Activated naive CD4-positive, alpha-beta T cell treated with anti-CD3 and anti-CD28 coated beads, Interleukin-2, amount 50 U/mL, for 72 hours (primary cell): ENCODE measurements around the gene DNAJC17. TPM values are rescaled to one million over a fixed set of nuclear protein-coding genes. Genes with fewer than 3 reads are reported as not detected.

Source experiments
- ATAC-seq, 2 donors: fragments of 150-1000 bp; cut with Tn5 transposase; 2 replicates each; pipeline ENCODE4 v1.10.0; 2021; ENCODE audit warnings: mild to moderate bottlenecking in 2 of 2, moderate library complexity in 2 of 2
- DNase-seq, 2 donors: peaks; one replicate each; pipeline ENCODE4 v3.0.0; 2021 to 2022; ENCODE audit warnings: low spot score in 2 of 2
- H3K27ac Mint-ChIP-seq, 2 donors: one replicate each; pipeline ENCODE4 v1.8.0; 2022; ENCODE audit warnings: mild to moderate bottlenecking in 2 of 2, mixed read lengths in 2 of 2
- H3K36me3 Mint-ChIP-seq, 2 donors: one replicate each; pipeline ENCODE4 v1.8.0; 2022; ENCODE audit warnings: mixed read lengths in 2 of 2
- H3K9me3 Mint-ChIP-seq, 2 donors: one replicate each; pipeline ENCODE4 v1.8.0; 2022; ENCODE audit warnings: mixed read lengths in 2 of 2
- total RNA-seq, 2 donors: library from RNA; stranded (reverse); gene quantifications; one replicate each; pipeline ENCODE4 v1.2.3, GENCODE V29; 2022

The DNAJC17 gene
- total RNA-seq, 2 donors from 2014 or later, result 20.2 to 36.1 TPM

DNA sequence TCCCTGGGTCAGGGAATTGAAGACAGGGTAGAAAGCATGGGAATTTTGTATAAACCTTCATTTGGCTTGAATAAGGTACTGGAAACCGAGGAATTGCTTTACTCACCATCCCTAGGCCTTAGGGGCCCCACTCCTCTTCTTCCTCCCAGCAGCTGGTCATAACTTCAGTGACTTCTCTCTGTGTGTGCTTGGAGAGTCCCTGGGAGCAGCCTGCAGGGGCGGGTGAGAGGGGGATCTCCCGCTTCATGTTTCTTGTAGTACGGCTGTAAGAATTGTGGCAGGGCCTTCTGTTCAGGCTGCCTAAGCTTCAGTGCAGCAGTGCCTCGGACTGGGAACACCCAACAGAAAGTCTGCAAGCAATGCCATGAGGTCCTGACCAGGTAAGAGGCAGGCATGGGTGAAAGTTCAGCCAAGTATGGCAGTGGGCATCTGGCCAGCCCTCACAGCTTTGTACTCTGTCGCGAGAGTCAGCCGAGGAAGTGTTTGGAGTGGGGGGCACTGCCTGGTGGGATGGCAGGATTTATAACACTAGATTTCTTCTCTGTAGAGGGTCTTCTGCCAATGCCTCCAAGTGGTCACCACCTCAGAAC, 1.7 kb upstream of the DNAJC17 start:
- Mint-ChIP-seq H3K27ac (no peak overlapping the region), H3K36me3 (peaks cover 0 to 11% of the 10 kb centered on the region in 2 donors), H3K9me3 (no peaks in the 10 kb centered on the region)
- DNase-seq (no peak), ATAC-seq (no peak)

GRCh38 chr15:40807888-40808461, 702 bp upstream of the DNAJC17 start:
- peak overlapping the region; percentile 39 to 92 for H3K27ac Mint-ChIP-seq
- H3K36me3 Mint-ChIP-seq, result peaks cover 0 to 11% of the 10 kb centered on the region in 2 donors
- no peak for ATAC-seq
- no peaks in the 10 kb centered on the region for H3K9me3 Mint-ChIP-seq
- no peak for DNase-seq

DNA sequence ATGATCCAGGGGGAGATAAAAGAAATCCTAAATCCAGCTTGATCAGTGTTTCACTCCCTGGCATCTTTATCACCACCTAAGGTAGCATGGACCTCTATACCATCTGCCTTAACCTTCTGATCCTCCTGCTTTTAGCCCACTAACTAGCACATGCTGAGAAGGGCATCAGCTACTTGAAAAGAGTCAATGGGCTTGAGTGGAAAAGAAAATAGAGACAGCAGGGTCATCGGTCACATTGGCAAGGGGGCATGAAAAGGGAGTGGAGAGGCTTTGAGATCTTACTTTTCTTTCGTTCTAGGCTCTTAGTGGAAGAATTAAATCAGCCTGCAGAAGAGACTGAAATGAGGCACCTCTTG, 623 bp downstream of the DNAJC17 start:
- ATAC-seq, result no peak
- no peaks in the 10 kb centered on the region for H3K9me3 Mint-ChIP-seq
- DNase-seq, result no peak
- peaks cover 5 to 11% of the 10 kb centered on the region in 2 donors for H3K36me3 Mint-ChIP-seq
- H3K27ac Mint-ChIP-seq, result peak overlapping the region; percentile 92 to 99

DNA sequence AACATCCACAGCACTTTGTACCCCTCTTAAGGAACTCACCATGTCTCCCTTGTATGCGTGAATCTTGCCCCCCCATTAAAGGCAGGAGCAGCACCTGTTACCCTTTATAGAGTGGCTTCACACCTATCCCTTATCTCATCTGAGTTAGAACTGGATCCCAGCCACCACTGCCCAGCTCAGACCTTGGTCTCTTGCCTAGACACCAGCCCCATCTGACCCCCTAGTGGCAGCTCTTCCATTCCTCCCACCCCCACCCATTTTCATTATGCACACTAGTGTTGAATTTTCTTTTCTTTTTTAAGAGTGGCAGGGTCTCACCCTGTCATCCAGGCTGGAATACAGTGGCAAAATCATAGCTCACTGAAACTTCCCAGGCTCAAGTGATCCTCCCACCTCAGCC, 3.6 kb downstream of the DNAJC17 start:
- Mint-ChIP-seq H3K27ac (peak overlapping the region in 1 of 2 donors; percentile 6), H3K9me3 (no peaks in the 10 kb centered on the region), H3K36me3 (peaks cover 11 to 12% of the 10 kb centered on the region in 2 donors)
- DNase-seq (no peak), ATAC-seq (no peak)

GRCh38 chr15:40803076-40803475, 4.2 kb downstream of the DNAJC17 start:
- peaks cover 11 to 17% of the 10 kb centered on the region in 2 donors for H3K36me3 Mint-ChIP-seq
- ATAC-seq (no peak), DNase-seq (no peak)
- H3K27ac Mint-ChIP-seq, result no peak overlapping the region
- H3K9me3 Mint-ChIP-seq, result no peaks in the 10 kb centered on the region

- ATAC-seq (no peak), DNase-seq (no peak)
- no peaks in the 10 kb centered on the region for H3K9me3 Mint-ChIP-seq
- peaks cover 0 to 21% of the 10 kb centered on the region in 2 donors for H3K36me3 Mint-ChIP-seq
- H3K27ac Mint-ChIP-seq, result no peak overlapping the region
Observed at GRCh38 chr15:40799523-40799922, 7.8 kb downstream of the DNAJC17 start.

- peaks cover 0 to 16% of the 10 kb centered on the region in 2 donors for H3K36me3 Mint-ChIP-seq
Observed at GRCh38 chr15:40796512-40796911, 10.8 kb downstream of the DNAJC17 start.

GRCh38 chr15:40796041-40796440, 11.2 kb downstream of the DNAJC17 start:
- DNase-seq (no peak), ATAC-seq (no peak)
- H3K36me3 Mint-ChIP-seq, result peaks cover 0 to 12% of the 10 kb centered on the region in 2 donors
- no peak overlapping the region for H3K27ac Mint-ChIP-seq
- H3K9me3 Mint-ChIP-seq, result no peaks in the 10 kb centered on the region

More at GRCh38 chr15:40796512-40796911, 10.8 kb downstream of the DNAJC17 start:
- ATAC-seq (no peak), DNase-seq (no peak)
- no peaks in the 10 kb centered on the region for H3K9me3 Mint-ChIP-seq
- no peak overlapping the region for H3K27ac Mint-ChIP-seq

- Mint-ChIP-seq H3K36me3 (peaks cover 0 to 8% of the 10 kb centered on the region in 2 donors), H3K27ac (peak overlapping the region in 1 of 2 donors; percentile 2), H3K9me3 (no peaks in the 10 kb centered on the region)
- ATAC-seq, result peak; percentile 80 to 88
- DNase-seq, result peak in 1 of 2 donors; percentile 43
Observed at GRCh38 chr15:40793216-40793989, 13.9 kb downstream of the DNAJC17 start.

DNA sequence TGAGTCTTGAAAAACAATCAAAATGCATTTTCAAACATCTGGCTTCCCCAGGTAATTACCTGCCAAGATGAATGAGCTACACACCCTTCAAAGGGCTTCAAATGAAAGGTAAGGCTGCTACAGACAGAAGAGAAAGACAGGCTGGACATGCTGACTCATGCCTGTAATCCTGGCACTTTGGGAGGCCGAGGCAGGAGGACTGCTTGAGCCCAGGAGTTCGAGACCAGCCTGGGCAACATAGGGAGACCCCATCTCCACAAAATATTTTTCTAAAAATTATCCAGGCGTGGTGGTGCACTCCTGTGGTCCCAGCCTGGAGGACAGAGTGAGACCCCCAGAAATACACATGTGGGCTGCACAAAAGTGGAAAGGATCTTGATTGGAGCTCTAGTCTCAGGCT, 14.9 kb downstream of the DNAJC17 start:
- Mint-ChIP-seq H3K9me3 (no peaks in the 10 kb centered on the region), H3K36me3 (no peaks in the 10 kb centered on the region), H3K27ac (no peak overlapping the region)
- DNase-seq, result no peak
- no peak for ATAC-seq

GRCh38 chr15:40790718-40791117, 16.6 kb downstream of the DNAJC17 start:
- Mint-ChIP-seq H3K36me3 (no peaks in the 10 kb centered on the region), H3K9me3 (no peaks in the 10 kb centered on the region), H3K27ac (no peak overlapping the region)
- ATAC-seq (no peak), DNase-seq (no peak)

- no peak for ATAC-seq
- Mint-ChIP-seq H3K9me3 (no peaks in the 10 kb centered on the region), H3K27ac (no peak overlapping the region), H3K36me3 (no peaks in the 10 kb centered on the region)
- DNase-seq, result no peak
Observed at GRCh38 chr15:40789999-40790398, 17.3 kb downstream of the DNAJC17 start.

DNA sequence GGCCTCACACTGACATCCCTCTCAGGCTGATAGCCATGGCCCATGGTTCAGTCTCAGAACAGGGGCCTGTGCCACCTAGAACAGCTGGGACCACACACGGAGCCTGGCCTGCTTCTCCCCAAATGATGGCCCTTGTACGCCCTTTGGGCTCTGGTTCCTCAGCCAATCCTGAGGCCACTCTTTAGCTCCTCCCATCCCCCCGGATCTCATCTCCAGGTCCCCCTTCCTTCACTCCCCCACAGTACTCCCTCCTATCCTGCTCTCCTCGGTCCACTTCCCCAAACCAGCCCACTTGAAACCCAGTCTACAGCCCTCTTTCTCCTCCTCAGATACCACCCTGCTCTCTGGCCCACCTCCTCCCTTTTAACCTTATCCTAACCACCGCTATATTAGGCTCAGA, 18.2 kb downstream of the DNAJC17 start:
- DNase-seq (no peak), ATAC-seq (no peak)
- peak overlapping the region in 1 of 2 donors; percentile 50 for H3K27ac Mint-ChIP-seq
- H3K36me3 Mint-ChIP-seq, result no peaks in the 10 kb centered on the region
- H3K9me3 Mint-ChIP-seq, result no peaks in the 10 kb centered on the region

GRCh38 chr15:40787991-40788390, 19.3 kb downstream of the DNAJC17 start:
- no peaks in the 10 kb centered on the region for H3K36me3 Mint-ChIP-seq
- ATAC-seq (peak; percentile 9 to 36), DNase-seq (no peak)
- peak overlapping the region; percentile 60 to 68 for H3K27ac Mint-ChIP-seq
- no peaks in the 10 kb centered on the region for H3K9me3 Mint-ChIP-seq

GRCh38 chr15:40787344-40787841, 19.9 kb downstream of the DNAJC17 start:
- Mint-ChIP-seq H3K36me3 (no peaks in the 10 kb centered on the region), H3K27ac (peak overlapping the region; percentile 60 to 68)

GRCh38 chr15:40785814-40786213, 21.5 kb downstream of the DNAJC17 start:
- no peaks in the 10 kb centered on the region for H3K36me3 Mint-ChIP-seq
- ATAC-seq, result no peak
- H3K27ac Mint-ChIP-seq, result no peak overlapping the region
- DNase-seq, result no peak
- H3K9me3 Mint-ChIP-seq, result no peaks in the 10 kb centered on the region

More at GRCh38 chr15:40787344-40787841, 19.9 kb downstream of the DNAJC17 start:
- peak; percentile 87 to 89 for ATAC-seq
- no peaks in the 10 kb centered on the region for H3K9me3 Mint-ChIP-seq
- peak; percentile 58 to 76 for DNase-seq

- Mint-ChIP-seq H3K27ac (no peak overlapping the region), H3K9me3 (no peaks in the 10 kb centered on the region), H3K36me3 (no peaks in the 10 kb centered on the region)
- ATAC-seq (no peak), DNase-seq (no peak)
Observed at GRCh38 chr15:40785164-40785563, 22.1 kb downstream of the DNAJC17 start.
